ENCODE measurements around the gene CLECL1.

GRCh38 chr12:9718968-9719367 lies 13.9 kb downstream of the CLECL1 start:
- TF ChIP-seq CTCF (IDR thresholded peaks at IDR 0.05 in 4 of 5, conservative IDR thresholded peaks at IDR 0.05 in 1 of 5) (no peak), POLR2A (IDR thresholded peaks at IDR 0.05) (no peak)
